IPS-18a (cell line): Measurements from ENCODE around the gene FECH.

Experiments
- H3K27ac ChIP-seq: one replicate; pipeline ENCODE4 v1.5.1; 2013; ENCODE audit warnings: low read length
- H3K27me3 ChIP-seq: one replicate; pipeline ENCODE4 v1.6.1; 2013; ENCODE audit warnings: mild to moderate bottlenecking, low read length; ENCODE audit not compliant: control insufficient read depth, insufficient read depth
- H3K36me3 ChIP-seq: one replicate; pipeline ENCODE4 v1.6.1; 2013; ENCODE audit warnings: low read depth, low read length; ENCODE audit not compliant: control insufficient read depth
- H3K4me1 ChIP-seq: one replicate; pipeline ENCODE4 v1.6.1; 2013; ENCODE audit warnings: low read depth, low read length; ENCODE audit not compliant: control insufficient read depth
- H3K4me3 ChIP-seq: one replicate; pipeline ENCODE4 v1.5.1; 2013; ENCODE audit warnings: low read length
- H3K9ac ChIP-seq: one replicate; pipeline ENCODE4 v1.6.1; 2013; ENCODE audit warnings: mild to moderate bottlenecking, low read length, moderate library complexity
- H3K9me3 ChIP-seq: one replicate; pipeline ENCODE4 v1.6.1; 2013; ENCODE audit warnings: low read depth, low read length; ENCODE audit not compliant: control insufficient read depth

The FECH gene

DNA sequence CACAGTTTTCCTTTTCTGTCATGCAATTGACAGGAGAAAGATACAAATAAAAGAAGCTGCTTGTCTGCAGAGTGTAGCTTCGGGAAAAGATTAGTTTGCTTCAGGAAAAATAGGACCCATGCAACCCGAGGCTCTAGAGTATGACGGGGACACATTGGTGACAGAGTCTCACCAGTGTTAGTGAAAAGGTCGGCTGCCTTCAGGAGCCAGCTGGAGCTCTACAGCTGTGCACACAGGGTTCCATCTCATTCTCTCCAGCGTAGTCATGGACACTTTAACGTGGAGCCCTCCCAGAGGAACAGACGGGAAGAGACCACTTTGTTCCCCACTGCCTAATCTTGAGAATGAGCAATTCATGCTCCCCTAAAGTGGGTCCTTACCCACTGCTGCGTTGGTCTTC, 42.9 kb downstream of the FECH start:
- H3K27me3 ChIP-seq, result no peaks in the 10 kb centered on the region
- no peak overlapping the region for H3K9ac ChIP-seq
- H3K27ac ChIP-seq, result no peak overlapping the region
- no peaks in the 10 kb centered on the region for H3K36me3 ChIP-seq
- no peaks in the 10 kb centered on the region for H3K9me3 ChIP-seq
- no peak overlapping the region for H3K4me3 ChIP-seq
- H3K4me1 ChIP-seq, result peaks cover 3% of the 10 kb centered on the region

DNA sequence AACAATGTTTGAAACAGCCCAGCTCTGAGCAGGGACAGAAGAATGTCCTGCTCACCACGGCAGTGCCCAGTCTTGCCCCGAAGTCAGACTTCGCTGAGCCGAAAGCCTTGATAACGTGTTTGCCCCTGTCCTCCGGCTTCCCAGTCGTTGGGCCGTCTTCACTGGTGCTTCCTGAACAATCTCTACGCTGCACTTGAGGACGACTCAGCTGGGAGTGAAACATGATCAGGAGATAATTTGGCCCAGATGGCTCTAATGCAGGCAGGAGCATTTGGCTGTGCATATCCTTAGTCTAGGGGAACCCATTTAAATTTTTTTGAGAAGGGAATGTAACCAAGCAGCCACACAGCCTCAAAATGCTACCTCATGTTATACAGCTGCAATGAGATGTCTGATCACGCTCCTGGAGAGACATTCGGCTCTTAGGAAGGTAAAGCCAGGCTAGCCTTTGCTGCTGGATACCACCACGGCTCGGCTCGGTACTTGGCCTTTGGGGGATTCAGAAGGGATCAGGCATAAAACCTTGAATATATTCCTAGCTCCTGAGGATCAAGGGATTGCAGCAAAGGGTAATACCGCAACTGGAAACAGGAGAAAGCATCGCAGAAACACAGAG, 43.6 kb downstream of the FECH start:
- Histone ChIP-seq H3K9me3 (no peaks in the 10 kb centered on the region), H3K36me3 (no peaks in the 10 kb centered on the region), H3K9ac (no peak overlapping the region), H3K4me1 (peaks cover 3% of the 10 kb centered on the region), H3K4me3 (no peak overlapping the region), H3K27ac (no peak overlapping the region), H3K27me3 (no peaks in the 10 kb centered on the region)

DNA sequence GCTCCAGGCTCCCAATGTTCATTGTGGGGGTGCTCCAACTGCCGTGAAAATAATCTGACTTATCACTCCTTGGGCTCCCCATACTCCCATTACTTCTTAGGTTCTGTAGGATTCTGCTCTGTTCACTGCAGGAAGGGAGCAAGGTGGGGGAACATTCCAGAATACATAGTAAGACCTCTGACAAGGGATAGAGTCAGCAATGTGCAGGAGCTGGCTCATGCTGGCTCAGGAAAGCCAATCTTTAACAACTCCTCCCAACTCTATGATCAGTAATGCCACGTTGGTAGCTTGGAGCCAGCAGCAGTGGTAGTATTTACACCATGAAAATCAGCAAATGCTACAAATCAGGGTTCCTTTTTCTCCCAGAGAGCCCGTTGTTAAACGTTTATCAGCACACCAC, 44.4 kb downstream of the FECH start:
- Histone ChIP-seq H3K4me3 (no peak overlapping the region), H3K27ac (no peak overlapping the region), H3K4me1 (peaks cover 3% of the 10 kb centered on the region), H3K27me3 (no peaks in the 10 kb centered on the region), H3K36me3 (no peaks in the 10 kb centered on the region), H3K9ac (no peak overlapping the region), H3K9me3 (no peaks in the 10 kb centered on the region)

DNA sequence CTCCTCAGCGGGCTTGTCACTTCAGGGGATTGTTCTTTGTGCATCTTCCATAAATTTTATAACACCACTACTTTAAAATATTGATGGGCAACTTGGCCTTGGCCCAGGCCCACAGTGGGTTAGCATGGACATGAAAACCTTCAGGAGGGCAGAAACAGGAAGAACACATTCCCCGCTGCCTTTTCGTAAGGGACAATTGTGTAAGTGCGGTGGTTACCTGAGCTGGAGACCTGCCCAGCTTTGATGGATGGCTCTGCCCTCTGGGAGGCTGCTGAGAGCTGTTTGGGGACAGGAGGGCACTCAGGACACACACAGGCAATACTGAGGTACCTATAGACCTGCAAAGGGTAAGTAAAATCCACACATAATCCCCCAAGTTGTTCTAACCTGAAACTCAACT, 46.8 kb downstream of the FECH start:
- Histone ChIP-seq H3K4me1 (peaks cover 3% of the 10 kb centered on the region), H3K4me3 (no peak overlapping the region), H3K9ac (no peak overlapping the region), H3K36me3 (no peaks in the 10 kb centered on the region), H3K27ac (no peak overlapping the region), H3K27me3 (no peaks in the 10 kb centered on the region), H3K9me3 (no peaks in the 10 kb centered on the region)

DNA sequence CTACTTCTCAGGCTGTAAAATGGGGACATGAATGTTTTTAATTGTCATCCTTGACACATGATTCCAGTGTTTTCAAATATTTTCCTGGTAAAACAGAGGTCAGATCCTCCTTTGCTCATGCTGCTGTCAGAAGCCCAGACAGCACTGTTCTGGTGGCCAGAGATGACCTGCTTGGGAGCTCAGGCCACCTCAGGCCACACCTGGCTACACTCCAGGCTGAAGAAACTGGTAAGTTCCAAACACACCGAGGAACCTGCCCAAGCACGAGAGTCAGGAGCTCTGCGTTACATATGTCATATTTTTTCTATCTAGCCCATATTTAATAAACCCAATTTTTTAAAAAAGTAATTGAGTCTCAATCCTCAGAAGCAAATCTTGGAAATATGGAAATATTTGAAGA, 47.9 kb downstream of the FECH start:
- peaks cover 8% of the 10 kb centered on the region for H3K4me1 ChIP-seq

DNA sequence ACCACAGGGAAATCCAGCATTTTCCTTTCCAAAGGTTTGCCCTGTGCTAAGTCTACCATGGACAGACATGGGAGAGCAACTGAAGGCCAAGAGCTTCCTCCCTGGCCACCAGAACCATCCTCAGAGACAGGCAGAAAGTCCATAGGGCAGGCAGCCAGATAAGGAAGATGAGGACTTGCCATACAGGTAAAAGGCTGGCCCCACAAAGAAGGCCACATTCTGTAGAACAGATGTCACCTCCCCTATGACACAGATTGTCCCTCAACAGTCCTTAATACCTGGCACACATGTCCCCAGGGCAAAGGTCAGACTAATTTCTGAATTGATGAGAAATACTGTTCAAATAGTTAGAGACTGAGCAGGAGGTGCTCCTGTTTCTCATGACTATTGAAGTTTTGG, 52.0 kb downstream of the FECH start:
- no peak overlapping the region for H3K27ac ChIP-seq
- no peaks in the 10 kb centered on the region for H3K27me3 ChIP-seq
- no peaks in the 10 kb centered on the region for H3K9me3 ChIP-seq
- H3K4me1 ChIP-seq, result peaks cover 14% of the 10 kb centered on the region
- H3K4me3 ChIP-seq, result no peak overlapping the region
- no peak overlapping the region for H3K9ac ChIP-seq
- H3K36me3 ChIP-seq, result no peaks in the 10 kb centered on the region

More for the DNA sequence above, 47.9 kb downstream of the FECH start:
- Histone ChIP-seq H3K9ac (no peak overlapping the region), H3K27ac (no peak overlapping the region), H3K27me3 (no peaks in the 10 kb centered on the region), H3K36me3 (no peaks in the 10 kb centered on the region), H3K4me3 (no peak overlapping the region), H3K9me3 (no peaks in the 10 kb centered on the region)

DNA sequence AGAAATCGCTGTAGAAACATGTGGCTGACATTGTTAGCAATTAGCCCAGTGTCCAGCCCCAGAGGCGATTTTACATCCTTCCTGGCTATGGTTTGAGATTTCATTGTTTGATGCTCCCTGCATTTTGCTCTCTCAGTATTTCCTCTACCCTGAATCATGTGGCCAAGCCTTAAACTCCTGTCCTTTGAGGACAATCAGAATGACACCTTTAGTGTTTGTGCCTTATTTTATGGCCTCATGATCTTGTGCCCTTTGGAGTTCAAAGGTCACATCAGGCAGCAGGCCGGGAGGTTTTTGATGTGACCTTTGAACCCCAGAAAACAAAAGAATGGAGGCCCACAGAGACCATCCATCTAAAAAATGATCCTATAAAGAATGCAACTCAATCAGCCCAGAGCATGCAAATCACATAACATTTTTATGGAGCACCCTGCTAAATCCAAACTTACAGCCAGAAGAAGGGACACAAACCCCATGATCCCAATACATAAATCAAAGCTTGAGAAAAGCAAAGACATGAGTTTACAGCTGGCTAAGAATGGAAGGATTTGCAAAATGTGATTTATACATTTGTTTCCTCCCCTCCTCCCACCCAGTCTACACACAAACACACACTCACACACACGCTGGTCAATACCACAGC, 52.5 kb downstream of the FECH start:
- H3K9me3 ChIP-seq, result no peaks in the 10 kb centered on the region
- no peak overlapping the region for H3K9ac ChIP-seq
- no peak overlapping the region for H3K27ac ChIP-seq
- peaks cover 14% of the 10 kb centered on the region for H3K4me1 ChIP-seq
- no peaks in the 10 kb centered on the region for H3K27me3 ChIP-seq
- H3K36me3 ChIP-seq, result no peaks in the 10 kb centered on the region
- H3K4me3 ChIP-seq, result no peak overlapping the region

DNA sequence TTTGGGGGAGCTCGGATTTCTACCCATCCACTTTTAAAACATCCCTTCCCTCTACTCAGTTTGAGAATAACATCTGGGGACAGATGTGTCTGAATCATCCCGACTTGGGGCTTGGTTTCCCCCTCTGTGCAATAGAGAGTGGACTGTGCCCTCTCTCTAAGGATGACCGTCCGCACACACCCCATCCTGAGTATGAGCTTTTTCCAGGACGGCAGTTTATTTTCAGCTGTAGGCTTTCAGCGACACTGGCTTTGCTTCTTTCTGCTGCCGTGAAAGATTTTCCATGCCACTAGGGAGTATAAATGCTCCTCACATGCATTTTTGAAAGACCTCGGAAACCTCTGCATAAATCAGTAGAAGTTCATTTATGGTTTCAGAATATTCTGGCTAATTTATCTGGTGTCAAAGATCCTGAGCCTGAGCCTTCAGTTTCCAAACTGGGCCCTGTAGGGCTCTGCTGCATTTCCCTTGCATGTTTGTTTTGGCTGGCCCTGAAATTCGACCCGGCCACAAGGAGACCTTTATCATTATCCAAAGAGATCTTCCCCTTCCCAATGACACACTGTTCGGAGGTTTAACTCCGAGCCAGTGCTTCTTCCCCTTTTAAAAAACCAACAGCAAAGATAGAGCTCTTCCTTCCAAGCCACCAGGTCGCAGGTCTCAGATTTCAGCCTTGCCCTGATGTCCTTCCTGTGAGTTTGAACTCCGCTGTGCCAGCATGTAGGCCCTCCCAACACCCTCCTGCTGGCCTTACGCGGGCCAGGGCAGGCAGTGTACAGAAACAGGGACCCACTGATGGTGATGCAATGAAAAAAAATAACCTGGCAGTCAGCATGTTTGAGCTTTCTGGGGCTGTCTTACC, 53.3 kb downstream of the FECH start:
- Histone ChIP-seq H3K9me3 (no peaks in the 10 kb centered on the region), H3K36me3 (no peaks in the 10 kb centered on the region), H3K9ac (no peak overlapping the region), H3K4me1 (peaks cover 14% of the 10 kb centered on the region), H3K27ac (no peak overlapping the region), H3K4me3 (no peak overlapping the region), H3K27me3 (no peaks in the 10 kb centered on the region)

DNA sequence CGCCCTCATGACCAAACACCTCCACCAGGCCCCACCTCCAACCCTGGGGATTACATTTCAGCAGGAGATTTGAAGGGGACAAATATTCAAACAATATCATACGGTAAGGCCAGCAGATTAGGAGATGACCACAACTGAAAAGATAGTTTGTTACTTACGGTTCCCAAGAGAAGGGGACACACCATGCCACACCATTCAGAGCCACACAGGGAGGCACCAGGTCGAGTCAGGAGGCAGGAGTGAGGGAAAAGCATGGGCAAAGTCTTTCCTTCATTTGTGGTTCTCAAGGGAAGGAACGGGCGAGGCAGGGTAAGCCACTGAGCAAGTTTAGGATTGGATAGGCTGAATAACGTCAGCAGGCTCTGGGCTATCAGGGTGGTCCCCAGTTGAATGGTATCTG, 57.4 kb downstream of the FECH start:
- Histone ChIP-seq H3K36me3 (no peaks in the 10 kb centered on the region), H3K9ac (no peak overlapping the region), H3K27ac (no peak overlapping the region)

DNA sequence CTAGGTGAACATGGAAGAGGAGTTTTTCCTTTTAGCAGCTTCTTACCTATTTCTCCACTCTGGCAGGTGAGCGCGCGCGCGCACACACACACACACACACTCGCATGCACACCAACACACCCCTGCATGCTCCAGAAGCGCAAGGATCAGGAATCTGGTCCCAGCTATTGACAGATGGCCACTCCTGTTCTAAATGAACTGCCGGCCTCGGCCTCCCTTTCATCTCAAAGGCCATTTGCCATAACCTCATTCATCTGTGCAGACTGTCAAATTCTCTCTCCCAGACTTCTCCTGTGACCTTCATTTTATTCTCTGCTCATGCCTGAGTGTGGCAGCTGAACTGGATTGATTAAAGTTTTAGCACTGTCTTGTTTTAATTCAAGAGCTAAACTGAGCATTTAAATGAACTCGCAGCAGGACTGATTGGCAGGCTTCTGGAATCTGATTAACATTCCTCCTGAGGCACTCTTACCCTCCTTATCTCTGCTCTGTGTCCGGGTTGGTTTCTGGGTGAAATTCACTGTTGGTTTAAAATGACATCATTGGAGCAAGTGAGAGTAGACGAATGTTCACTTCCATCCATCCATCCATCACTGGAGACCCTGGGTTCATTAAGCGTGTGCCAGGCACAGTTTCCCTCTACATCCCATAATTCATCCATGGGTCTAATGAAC, 58.8 kb downstream of the FECH start:
- no peaks in the 10 kb centered on the region for H3K36me3 ChIP-seq
- no peak overlapping the region for H3K4me3 ChIP-seq
- H3K27me3 ChIP-seq, result no peaks in the 10 kb centered on the region
- H3K9ac ChIP-seq, result no peak overlapping the region
- H3K27ac ChIP-seq, result no peak overlapping the region
- H3K9me3 ChIP-seq, result no peaks in the 10 kb centered on the region
- H3K4me1 ChIP-seq, result peaks cover under 1% of the 10 kb centered on the region

More for the DNA sequence above, 57.4 kb downstream of the FECH start:
- Histone ChIP-seq H3K27me3 (no peaks in the 10 kb centered on the region), H3K4me3 (no peak overlapping the region), H3K9me3 (no peaks in the 10 kb centered on the region), H3K4me1 (peaks cover 14% of the 10 kb centered on the region)

DNA sequence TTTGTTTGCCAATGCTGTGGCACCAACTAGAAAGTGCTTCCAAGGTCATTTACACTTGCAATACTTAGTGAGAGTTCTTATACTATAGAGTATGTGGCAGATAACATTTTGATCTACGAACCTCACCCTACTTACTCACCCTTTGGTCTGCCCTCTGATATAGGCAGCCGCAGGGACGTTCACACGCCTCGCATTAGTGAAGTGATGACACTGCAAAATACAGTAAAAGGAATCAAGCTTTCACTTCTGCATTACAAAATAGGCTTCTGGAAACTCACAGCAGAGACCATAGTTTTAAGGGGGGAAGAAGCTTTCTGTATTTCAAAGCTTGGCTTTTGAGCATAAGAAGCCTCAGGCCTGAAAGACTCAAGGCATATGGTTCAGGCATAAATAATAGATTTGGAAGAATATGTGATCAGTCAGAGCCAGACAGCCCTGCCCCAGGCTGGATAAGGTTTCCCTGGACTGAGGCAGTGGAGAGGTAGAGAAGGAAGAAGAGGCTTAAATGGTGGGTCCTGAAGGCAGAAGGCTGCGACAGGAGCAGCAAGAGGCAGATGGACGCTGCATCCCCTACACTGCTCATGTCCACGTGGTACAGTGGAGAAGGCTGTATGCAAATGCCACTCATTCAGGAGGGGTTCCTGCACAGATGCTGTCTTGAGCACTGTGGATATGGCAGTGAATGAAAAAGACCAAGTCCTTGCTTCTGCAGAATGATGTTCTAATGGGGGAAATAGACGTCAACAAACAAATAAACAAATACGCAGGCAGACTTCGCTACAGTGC, 63.1 kb downstream of the FECH start:
- H3K9me3 ChIP-seq, result no peaks in the 10 kb centered on the region

More for the DNA sequence above, 63.1 kb downstream of the FECH start:
- H3K4me3 ChIP-seq, result no peak overlapping the region
- H3K27ac ChIP-seq, result no peak overlapping the region
- H3K36me3 ChIP-seq, result no peaks in the 10 kb centered on the region
- H3K9ac ChIP-seq, result no peak overlapping the region
- no peaks in the 10 kb centered on the region for H3K27me3 ChIP-seq
- no peaks in the 10 kb centered on the region for H3K4me1 ChIP-seq
